GM12801 (cell line): ENCODE results near the gene NPTX1.

Experiments used
- TF ChIP-seq, protein P1 (sequence below): IDR thresholded peaks from one replicate; pipeline ENCODE4 v1.5.1; 2011; ENCODE audit warnings: control low read depth; ENCODE audit not compliant: insufficient read length; ENCODE audit errors: extremely low read depth

The NPTX1 gene

DNA sequence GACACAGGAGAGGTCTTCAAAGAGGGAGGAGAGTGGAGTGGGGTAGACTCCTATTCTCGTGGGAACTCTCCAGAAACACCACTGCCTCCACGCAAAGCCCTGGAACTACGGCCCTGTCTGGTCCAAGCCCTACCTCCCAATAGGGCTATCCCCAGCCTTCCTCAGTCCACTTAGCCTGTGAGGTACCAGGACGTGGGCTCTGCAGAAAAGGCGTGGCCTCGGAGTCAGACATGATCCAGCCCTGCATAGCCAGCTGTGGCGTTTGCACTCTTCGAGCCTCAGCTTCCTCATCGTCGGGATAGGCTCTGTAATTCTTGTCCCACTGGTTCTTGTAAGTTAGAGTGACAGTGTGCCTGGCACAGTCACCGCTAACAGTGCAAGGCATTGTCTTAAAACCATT is 47.6 kb downstream of the NPTX1 start:
- TF ChIP-seq, protein P1, sequence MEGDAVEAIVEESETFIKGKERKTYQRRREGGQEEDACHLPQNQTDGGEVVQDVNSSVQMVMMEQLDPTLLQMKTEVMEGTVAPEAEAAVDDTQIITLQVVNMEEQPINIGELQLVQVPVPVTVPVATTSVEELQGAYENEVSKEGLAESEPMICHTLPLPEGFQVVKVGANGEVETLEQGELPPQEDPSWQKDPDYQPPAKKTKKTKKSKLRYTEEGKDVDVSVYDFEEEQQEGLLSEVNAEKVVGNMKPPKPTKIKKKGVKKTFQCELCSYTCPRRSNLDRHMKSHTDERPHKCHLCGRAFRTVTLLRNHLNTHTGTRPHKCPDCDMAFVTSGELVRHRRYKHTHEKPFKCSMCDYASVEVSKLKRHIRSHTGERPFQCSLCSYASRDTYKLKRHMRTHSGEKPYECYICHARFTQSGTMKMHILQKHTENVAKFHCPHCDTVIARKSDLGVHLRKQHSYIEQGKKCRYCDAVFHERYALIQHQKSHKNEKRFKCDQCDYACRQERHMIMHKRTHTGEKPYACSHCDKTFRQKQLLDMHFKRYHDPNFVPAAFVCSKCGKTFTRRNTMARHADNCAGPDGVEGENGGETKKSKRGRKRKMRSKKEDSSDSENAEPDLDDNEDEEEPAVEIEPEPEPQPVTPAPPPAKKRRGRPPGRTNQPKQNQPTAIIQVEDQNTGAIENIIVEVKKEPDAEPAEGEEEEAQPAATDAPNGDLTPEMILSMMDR: no peak

DNA sequence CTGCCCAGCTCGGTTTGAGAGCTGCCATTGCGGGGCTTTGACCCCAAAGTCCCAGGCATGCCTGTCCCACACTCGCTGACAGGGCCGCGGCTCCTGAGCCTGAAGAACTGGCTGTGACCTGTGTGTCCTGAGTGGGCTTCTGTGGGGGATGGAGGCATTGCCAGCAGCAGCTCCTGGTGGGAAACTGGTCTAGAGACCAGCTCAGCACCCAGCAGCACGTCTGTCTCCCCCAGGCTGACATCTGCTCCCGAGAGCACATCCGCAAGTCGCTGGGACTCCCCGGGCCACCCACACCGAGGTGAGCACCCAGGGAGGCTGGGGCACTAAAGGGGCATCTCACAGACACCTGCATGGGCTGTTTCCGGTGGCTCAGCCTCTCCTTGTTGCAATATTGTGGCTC is 48.0 kb downstream of the NPTX1 start:
- TF ChIP-seq, protein P1: no peak

DNA sequence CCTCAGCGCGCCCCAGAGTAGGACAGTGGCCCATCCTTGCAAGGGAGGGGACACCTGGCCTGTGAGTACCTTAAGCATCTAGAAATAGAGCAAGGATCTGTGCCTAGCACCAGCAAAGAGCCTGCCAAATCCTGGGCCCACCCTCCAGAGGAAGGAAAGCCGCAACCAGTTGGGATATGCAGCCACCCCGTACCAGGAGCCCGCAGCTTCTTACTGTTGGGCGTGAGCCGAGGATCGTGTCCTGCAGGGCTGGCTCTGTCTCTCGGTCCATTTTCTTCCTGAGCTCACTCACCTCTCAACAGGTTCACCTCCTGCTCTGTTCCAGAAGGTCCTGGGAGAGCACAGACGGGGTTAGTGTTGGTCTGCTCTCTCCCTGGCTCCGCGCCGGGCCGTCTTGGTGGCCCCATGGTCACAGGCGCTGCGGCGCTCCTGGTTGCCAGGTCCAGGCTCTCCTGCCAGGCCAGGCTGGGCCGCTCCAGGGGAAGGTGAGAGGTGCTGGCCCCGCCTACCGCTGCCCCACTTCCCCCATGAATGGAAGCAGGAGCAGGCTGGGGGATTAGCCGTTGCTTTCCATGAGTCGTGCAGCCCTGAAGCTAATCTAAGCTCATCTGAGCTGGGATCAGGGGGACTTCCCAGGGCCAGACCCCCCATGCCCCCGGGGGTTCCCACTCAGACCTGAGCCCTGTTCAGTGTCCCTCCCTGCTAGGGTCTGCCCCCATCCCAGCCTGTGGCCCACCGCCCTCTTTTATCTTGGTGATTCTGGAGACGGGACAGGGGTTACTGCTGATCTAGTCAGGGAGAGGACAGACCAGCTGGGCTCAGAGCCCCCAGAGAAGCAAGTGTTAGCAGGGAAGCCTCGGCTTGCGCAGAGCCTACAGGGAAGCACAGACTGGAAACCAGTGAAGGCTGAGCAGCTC is 48.8 kb downstream of the NPTX1 start:
- TF ChIP-seq, protein P1: no peak

DNA sequence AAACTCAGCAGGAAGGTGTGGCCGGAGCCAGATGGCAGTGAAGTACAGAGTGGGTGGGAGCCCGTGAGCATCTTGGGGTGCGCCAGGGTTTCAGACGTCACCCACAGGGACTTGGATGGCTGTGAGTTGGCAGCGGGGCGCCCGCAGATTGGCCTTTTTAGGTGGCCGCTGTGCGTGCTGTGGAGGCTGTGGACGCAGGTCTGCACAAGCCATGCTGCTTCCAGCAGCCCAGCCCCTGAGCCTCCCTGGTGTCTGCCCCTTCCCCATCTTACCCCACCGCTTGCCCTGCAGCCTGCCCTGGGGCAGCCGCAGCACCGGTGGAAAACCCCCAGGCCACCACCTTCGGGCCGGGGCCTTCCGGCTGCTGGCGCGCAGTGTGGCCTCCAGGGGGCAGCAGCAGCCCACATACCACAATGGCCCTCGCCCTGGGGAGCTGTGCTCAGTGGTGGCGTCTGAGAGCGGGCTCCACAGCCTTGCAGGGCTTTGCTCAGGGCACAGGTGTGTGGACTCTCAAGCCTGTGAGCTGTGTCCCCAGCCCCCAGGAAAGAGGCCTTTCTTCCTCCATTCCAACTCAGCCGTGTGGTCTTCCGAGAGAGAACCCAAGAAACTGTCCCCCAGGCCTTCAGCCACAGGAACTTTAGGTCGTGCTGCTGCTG is 49.6 kb downstream of the NPTX1 start:
- TF ChIP-seq, protein P1: no peak

DNA sequence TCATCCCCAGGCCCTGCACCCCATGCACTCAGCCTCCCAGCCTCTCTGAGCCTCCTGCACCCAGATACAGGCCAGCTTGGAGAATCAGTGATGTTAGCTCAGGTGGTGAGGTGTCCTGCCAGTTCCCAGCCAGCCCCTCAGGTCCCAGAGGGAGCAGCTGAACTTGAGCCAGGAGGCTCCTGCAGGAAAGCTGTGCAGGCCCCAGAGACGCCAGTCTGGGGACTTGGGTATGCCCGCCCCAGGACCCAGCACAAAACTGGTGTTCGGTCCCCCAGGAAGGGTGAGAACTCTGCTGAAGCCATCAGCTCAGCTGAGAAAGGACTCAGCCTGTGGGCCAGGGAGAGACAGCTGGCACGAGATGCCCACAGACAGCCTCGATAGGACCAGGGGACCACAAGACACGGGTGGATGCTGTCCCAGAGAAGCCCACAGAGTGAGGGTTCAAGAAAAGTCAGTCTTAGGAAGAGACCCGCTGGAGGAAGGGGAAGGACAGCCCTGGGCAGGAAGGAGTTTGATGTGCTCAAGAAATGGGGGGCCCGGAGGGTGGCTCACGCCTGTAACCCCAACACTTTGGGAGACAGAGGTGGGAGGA is 50.5 kb downstream of the NPTX1 start:
- TF ChIP-seq, protein P1: no peak

DNA sequence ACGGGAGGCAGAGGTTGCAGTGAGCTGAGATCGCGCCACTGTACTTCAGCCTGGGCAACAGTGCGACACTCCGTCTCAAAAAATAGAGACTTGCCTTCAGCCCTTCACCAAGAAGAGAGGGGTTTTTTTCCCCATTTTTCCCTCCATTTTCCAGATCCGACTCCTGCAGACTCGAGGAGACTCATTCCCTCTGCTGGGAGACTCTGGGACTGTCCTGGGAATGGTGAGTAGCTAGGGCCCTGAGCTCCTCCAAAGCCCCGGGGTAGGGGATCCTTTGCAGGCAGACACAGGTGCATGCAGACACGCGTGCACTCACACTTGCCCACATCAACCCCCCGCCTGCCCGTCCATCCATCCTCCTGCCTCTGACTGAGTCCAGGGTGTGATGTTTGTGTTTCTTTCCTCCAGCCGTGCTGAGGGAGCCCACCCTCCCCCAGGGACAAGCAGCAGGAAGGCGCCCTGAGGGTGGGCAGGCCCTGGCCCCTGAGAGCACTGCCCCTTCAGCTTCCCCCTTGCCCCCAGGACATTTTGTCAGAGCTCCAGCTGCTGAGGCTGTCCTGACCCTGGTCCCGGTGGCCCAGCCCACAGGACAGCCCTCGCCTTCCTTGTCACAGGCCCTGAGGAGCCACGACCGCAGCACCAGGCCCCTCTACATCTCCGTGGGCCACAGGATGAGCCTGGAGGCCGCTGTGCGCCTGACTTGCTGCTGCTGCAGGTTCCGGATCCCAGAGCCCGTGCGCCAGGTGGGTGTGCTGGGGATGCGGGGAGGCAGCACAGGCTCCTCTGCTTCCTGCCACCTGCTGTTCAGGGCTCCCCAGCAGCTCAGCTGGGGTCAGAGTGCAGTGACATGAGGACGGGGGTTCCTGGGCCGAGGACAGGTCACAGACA is 51.3 kb downstream of the NPTX1 start:
- TF ChIP-seq, protein P1: no peak
